SK-N-MC (cell line): Measurements from ENCODE around the gene PCDHGB2.

Experiments used
- FOXP2 ChIP-seq: optimal IDR thresholded peaks from 2 replicates; pipeline ENCODE3; 2011; ENCODE audit warnings: mild to moderate bottlenecking, moderate library complexity; ENCODE audit not compliant: insufficient read depth; ENCODE audit errors: extremely low read length, control extremely low read depth
- POLR2AphosphoS5 ChIP-seq: IDR thresholded peaks from 2 replicates; pipeline ENCODE4 v1.6.1; 2012; ENCODE audit warnings: mild to moderate bottlenecking, low read depth, low read length, borderline replicate concordance

- TF ChIP-seq POLR2AphosphoS5 (no peak), FOXP2 (no peak)
Measured at GRCh38 chr5:141374627-141375026, 14.8 kb downstream of the PCDHGB2 start.
